Liver (tissue), 9 donors: ENCODE measurements around the gene SIAH2. TPM values are rescaled to one million over a fixed set of nuclear protein-coding genes. Genes with fewer than 3 reads are reported as not detected.
A peak's percentile ranks its signal among the peaks of the same experiment; 100 is the strongest.

Experiments used
- DNase-seq: peaks from one replicate; pipeline ENCODE4 v3.0.0-alpha.2; 2017; ENCODE audit warnings: low spot score
- H3K27ac ChIP-seq, 2 donors: one replicate each; pipeline ENCODE4 v1.7.0; 2013; ENCODE audit warnings: inconsistent platforms in 2 of 2, low read length in 2 of 2, control low read depth in 1 of 2, low read depth in 1 of 2, mild to moderate bottlenecking in 1 of 2
- H3K27me3 ChIP-seq, 4 donors: one replicate each; pipeline versions ENCODE4 v1.6.1 to v1.7.0; 2013; ENCODE audit warnings: low read length in 3 of 4, inconsistent platforms in 1 of 4, mild to moderate bottlenecking in 1 of 4, moderate library complexity in 1 of 4; ENCODE audit not compliant: control insufficient read depth in 4 of 4, insufficient read depth in 4 of 4
- H3K36me3 ChIP-seq, 4 donors: one replicate each; pipeline versions ENCODE4 v1.6.1 to v1.7.0; 2013; ENCODE audit warnings: low read length in 3 of 4, mild to moderate bottlenecking in 3 of 4, low read depth in 1 of 4, moderate library complexity in 1 of 4; ENCODE audit not compliant: control insufficient read depth in 4 of 4, insufficient read depth in 3 of 4
- H3K4me1 ChIP-seq, 4 donors: one replicate each; pipeline versions ENCODE4 v1.6.1 to v1.7.0; 2013; ENCODE audit warnings: low read length in 3 of 4, mild to moderate bottlenecking in 3 of 4, moderate library complexity in 1 of 4; ENCODE audit not compliant: control insufficient read depth in 4 of 4, insufficient read depth in 4 of 4
- H3K4me3 ChIP-seq, 3 donors: one replicate each; pipeline versions ENCODE4 v1.6.1 to v1.7.0; 2013; ENCODE audit warnings: low read length in 3 of 3, control low read depth in 1 of 3, low read depth in 1 of 3, mild to moderate bottlenecking in 1 of 3
- H3K9ac ChIP-seq, 2 donors: one replicate each; pipeline ENCODE4 v1.7.0; 2013; ENCODE audit warnings: low read length in 2 of 2, mild to moderate bottlenecking in 2 of 2, moderate library complexity in 2 of 2, control low read depth in 1 of 2, low read depth in 1 of 2
- H3K9me3 ChIP-seq, 4 donors: one replicate each; pipeline versions ENCODE4 v1.6.1 to v1.7.0; 2013; ENCODE audit warnings: low read length in 3 of 4; ENCODE audit not compliant: control insufficient read depth in 4 of 4
- ATF3 ChIP-seq: IDR thresholded peaks from 2 replicates; pipeline ENCODE4 v1.6.1; 2016; ENCODE audit warnings: antibody characterized with exemption
- CTCF ChIP-seq: fragments of 150-350 bp; IDR thresholded peaks from 2 replicates; pipeline ENCODE4 v1.5.1; 2017; ENCODE audit warnings: improper control_type of control experiment, low read depth, low read length; ENCODE audit not compliant: missing input control
- EGR1 ChIP-seq, 2 donors: IDR thresholded peaks; 2 replicates each; pipeline ENCODE4 v1.6.1; 2016 to 2018; ENCODE audit warnings: antibody characterized with exemption in 2 of 2, low read depth in 2 of 2
- FOXA2 ChIP-seq: IDR thresholded peaks from 2 replicates; pipeline ENCODE4 v1.6.1; 2016; ENCODE audit warnings: antibody characterized with exemption
- GABPA ChIP-seq, 2 donors: IDR thresholded peaks in 1 of 2; conservative IDR thresholded peaks in 1 of 2; 2 replicates each; pipeline ENCODE4 v1.6.1; 2016; ENCODE audit warnings: antibody characterized with exemption in 2 of 2, mild to moderate bottlenecking in 1 of 2, moderate library complexity in 1 of 2
- HNF4G ChIP-seq: IDR thresholded peaks from 2 replicates; pipeline ENCODE4 v1.6.1; 2016; ENCODE audit warnings: antibody characterized with exemption
- JUND ChIP-seq, 2 donors: IDR thresholded peaks; 2 replicates each; pipeline ENCODE4 v1.6.1; 2016; ENCODE audit warnings: antibody characterized with exemption in 2 of 2
- MAX ChIP-seq: IDR thresholded peaks from 2 replicates; pipeline ENCODE4 v1.6.1; 2016; ENCODE audit warnings: antibody characterized with exemption
- NR2F2 ChIP-seq: IDR thresholded peaks from 2 replicates; pipeline ENCODE4 v1.6.1; 2016; ENCODE audit warnings: antibody characterized with exemption
- RAD21 ChIP-seq, 2 donors: IDR thresholded peaks; 2 replicates each; pipeline ENCODE4 v1.6.1; 2016; ENCODE audit warnings: antibody characterized with exemption in 2 of 2, mild to moderate bottlenecking in 2 of 2
- REST ChIP-seq: IDR thresholded peaks from 2 replicates; pipeline ENCODE4 v1.6.1; 2016; ENCODE audit warnings: antibody characterized with exemption, mild to moderate bottlenecking
- RXRA ChIP-seq, 2 donors: IDR thresholded peaks; 2 replicates each; pipeline ENCODE4 v1.6.1; 2017 to 2018; ENCODE audit warnings: antibody characterized with exemption in 2 of 2, mild to moderate bottlenecking in 1 of 2
- SP1 ChIP-seq: IDR thresholded peaks from 2 replicates; pipeline ENCODE4 v1.6.1; 2018; ENCODE audit warnings: antibody characterized with exemption, mild to moderate bottlenecking
- TAF1 ChIP-seq: conservative IDR thresholded peaks from 2 replicates; pipeline ENCODE4 v1.6.1; 2016; ENCODE audit warnings: antibody characterized with exemption, mild to moderate bottlenecking
- YY1 ChIP-seq: IDR thresholded peaks from 2 replicates; pipeline ENCODE4 v1.6.1; 2016; ENCODE audit warnings: antibody characterized with exemption, mild to moderate bottlenecking
- ZBTB33 ChIP-seq: IDR thresholded peaks from 2 replicates; pipeline ENCODE4 v1.6.1; 2016; ENCODE audit warnings: antibody characterized with exemption
- WGBS: extraction: QIAGEN DNeasy Blood & Tissue Kit; methylation state at CpG from one replicate; pipeline ENCODE4 v1.1.7; 2013; 5-methylcytosine and 5-hydroxymethylcytosine counted together
- polyA plus RNA-seq, 2 donors: library from polyadenylated mRNA; stranded (reverse) in 1 of 2; unstranded in 1 of 2; fragments of 200-250 nt in 1 of 2; fragments of >200 nt in 1 of 2; fragmentation: Nextera tagmentation in 1 of 2; extraction: Ambion mirVana in 1 of 2; gene quantifications; one replicate each; pipeline versions ENCODE4 v1.2.1 to v1.2.3, GENCODE V29; 2013 to 2015
- total RNA-seq, 2 donors: library from RNA; depleted of rRNA; stranded (reverse); fragments of >200 nt; gene quantifications; one replicate each; pipeline ENCODE4 v1.2.3, GENCODE V29; 2014
- donor health status: healthy.
- donor health status: healthy.
- donor health status: healthy.
- donor health status: healthy.
- donor health status: healthy.

SIAH2 gene
- total and polyA plus RNA-seq, 4 donors = 12.1 to 104 (median 20.3) TPM

- peak within 1 kb of the TSS; percentile 70 to 73 for H3K27ac ChIP-seq
- H3K9ac ChIP-seq = peak within 1 kb of the TSS; percentile 30 to 90
- DNase-seq = peak; percentile 82
- no peaks in the 10 kb centered on the region for H3K36me3 ChIP-seq
- peak within 1 kb of the TSS; percentile 48 to 83 (median 79) for H3K4me3 ChIP-seq
- TF ChIP-seq YY1 = peak; percentile 80
- peak; percentile 47 for TF ChIP-seq TAF1
- TF ChIP-seq JUND (IDR thresholded peaks at IDR 0.05) = no peak
- TF ChIP-seq GABPA (IDR thresholded peaks at IDR 0.05 in 1 of 2, conservative IDR thresholded peaks at IDR 0.05 in 1 of 2) = peak in 1 of 2 donors; percentile 7
- TF ChIP-seq CTCF = peak; percentile 10
- TF ChIP-seq MAX = peak; percentile 80
- TF ChIP-seq SP1 = peak; percentile 41
- peak; percentile 17 for TF ChIP-seq NR2F2
- TF ChIP-seq FOXA2 = no peak
- no peak for TF ChIP-seq RXRA (IDR thresholded peaks at IDR 0.05)
- peak; percentile 55 for TF ChIP-seq REST
- peak in 1 of 2 donors; percentile 51 for TF ChIP-seq RAD21 (IDR thresholded peaks at IDR 0.05)
- TF ChIP-seq ZBTB33 = peak; percentile 99
- no peak for TF ChIP-seq EGR1 (IDR thresholded peaks at IDR 0.05; ENCODE audit: low read depth in 2 of 2)
- peaks cover 0 to 5% (median 0%) of the 10 kb centered on the region in 4 donors for H3K4me1 ChIP-seq
- no peaks in the 10 kb centered on the region for H3K9me3 ChIP-seq
- under 1% methylated on average over 35 of the region's 35 CpGs for WGBS
- H3K27me3 ChIP-seq = no peaks in the 10 kb centered on the region
Measured at GRCh38 chr3:150703756-150704344, 59.1 kb downstream of the SIAH2 start, which contains the start of gene ERICH6. TSS of gene ERICH6 (minus strand) at chr3:150703920. CDS start at chr3:150703898, 22 bp downstream.

GRCh38 chr3:150703299-150703755 is 59.6 kb downstream of the SIAH2 start:
- WGBS = 2% methylated on average over 29 of the region's 29 CpGs
- H3K27me3 ChIP-seq = no peaks in the 10 kb centered on the region
- TF ChIP-seq FOXA2 = no peak
- TF ChIP-seq ATF3 = no peak
- TF ChIP-seq RXRA (IDR thresholded peaks at IDR 0.05) = no peak
- no peak for TF ChIP-seq CTCF
- TF ChIP-seq HNF4G = no peak
- H3K9ac ChIP-seq = peak overlapping the region; percentile 30 to 90
- DNase-seq = no peak
- H3K4me1 ChIP-seq = peaks cover 0 to 5% (median 0%) of the 10 kb centered on the region in 4 donors
- peak overlapping the region; percentile 70 to 73 for H3K27ac ChIP-seq
- H3K9me3 ChIP-seq = no peaks in the 10 kb centered on the region
- no peaks in the 10 kb centered on the region for H3K36me3 ChIP-seq
- H3K4me3 ChIP-seq = peak overlapping the region; percentile 48 to 83 (median 79)
